ENCODE results near the gene EMCN.

EMCN gene

DNA sequence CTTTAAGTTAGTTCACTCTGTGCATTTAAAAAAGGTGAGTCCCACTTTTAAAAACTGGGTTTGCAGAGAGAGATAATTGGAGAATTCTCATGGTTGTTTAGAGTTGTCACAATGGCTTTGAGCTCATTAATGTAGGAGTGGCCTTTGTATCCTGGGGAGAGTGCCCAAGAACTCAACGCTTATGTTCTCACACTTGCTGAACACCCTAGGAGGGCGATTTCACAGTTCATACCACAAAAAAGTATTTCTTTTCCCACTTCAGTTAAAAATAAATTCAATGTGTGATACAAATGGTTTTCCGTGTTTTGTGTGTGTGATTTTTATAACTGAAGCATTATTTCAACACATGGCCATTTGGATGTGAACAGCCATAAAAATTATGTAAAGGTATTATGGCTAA lies 8.4 kb downstream of the EMCN start:
- no peaks in the 10 kb centered on the region for H3K9me2 ChIP-seq (replicated peaks; ENCODE audit: low read depth, low read length)
- H3K4me2 ChIP-seq (ENCODE audit: low read depth, low read length, poor library complexity, severe bottlenecking), result no peak overlapping the region
- no peaks in the 10 kb centered on the region for H3F3A ChIP-seq (ENCODE audit: low read depth)
- no peak overlapping the region for H3K9ac ChIP-seq (ENCODE audit: low read depth, low read length, poor library complexity, severe bottlenecking)
- no peak overlapping the region for H3K4me3 ChIP-seq (ENCODE audit: low read length, poor library complexity, severe bottlenecking)
- TF ChIP-seq EZH2phosphoT487 (IDR thresholded peaks at IDR 0.05; ENCODE audit: borderline replicate concordance) (no peak), CTCF (conservative IDR thresholded peaks at IDR 0.05; ENCODE audit: low read length) (no peak)
- no peaks in the 10 kb centered on the region for H4K20me1 ChIP-seq (ENCODE audit: insufficient read depth, low read length, poor library complexity, severe bottlenecking)
- H2AFZ ChIP-seq (ENCODE audit: low read length), result no peak overlapping the region
- no peaks in the 10 kb centered on the region for H3K4me1 ChIP-seq (ENCODE audit: insufficient read depth, low read length, poor library complexity, severe bottlenecking)
- no peaks in the 10 kb centered on the region for H3K36me3 ChIP-seq (ENCODE audit: insufficient read depth, low read length)
- H3K9me3 ChIP-seq (ENCODE audit: insufficient read depth, low read depth, low read length), result no peaks in the 10 kb centered on the region
- H3K79me2 ChIP-seq (ENCODE audit: insufficient read depth, low read length), result no peaks in the 10 kb centered on the region
- no peaks in the 10 kb centered on the region for H3K27me3 ChIP-seq (ENCODE audit: insufficient read depth, low read length, poor library complexity, severe bottlenecking)

DNA sequence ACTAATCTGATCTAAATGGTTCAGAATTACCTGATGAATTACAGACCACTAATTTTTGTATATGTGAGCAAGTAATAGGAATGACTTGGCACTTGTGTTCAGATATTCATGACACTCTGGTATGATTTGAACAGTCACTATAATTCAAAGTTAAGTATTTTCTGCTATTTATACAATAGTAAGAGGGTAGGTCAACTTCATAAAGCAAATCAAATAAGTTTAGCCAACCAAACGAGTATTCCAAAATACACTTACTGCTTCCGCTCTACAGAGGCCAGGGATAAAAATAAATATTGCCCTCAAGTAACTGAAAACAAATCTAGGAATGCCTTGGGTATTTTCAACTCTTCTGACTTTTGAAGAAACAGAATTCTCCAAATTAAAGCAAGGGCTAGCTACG lies 9.1 kb downstream of the EMCN start:
- Histone ChIP-seq H3K4me2 (ENCODE audit: low read depth, low read length, poor library complexity, severe bottlenecking) (no peak overlapping the region), H3F3A (ENCODE audit: low read depth) (no peaks in the 10 kb centered on the region), H3K4me1 (ENCODE audit: insufficient read depth, low read length, poor library complexity, severe bottlenecking) (no peaks in the 10 kb centered on the region), H3K79me2 (ENCODE audit: insufficient read depth, low read length) (no peaks in the 10 kb centered on the region), H3K9me3 (ENCODE audit: insufficient read depth, low read depth, low read length) (no peaks in the 10 kb centered on the region), H3K27me3 (ENCODE audit: insufficient read depth, low read length, poor library complexity, severe bottlenecking) (no peaks in the 10 kb centered on the region), H3K9me2 (replicated peaks; ENCODE audit: low read depth, low read length) (no peaks in the 10 kb centered on the region), H4K20me1 (ENCODE audit: insufficient read depth, low read length, poor library complexity, severe bottlenecking) (no peaks in the 10 kb centered on the region), H3K9ac (ENCODE audit: low read depth, low read length, poor library complexity, severe bottlenecking) (no peak overlapping the region), H2AFZ (ENCODE audit: low read length) (no peak overlapping the region), H3K4me3 (ENCODE audit: low read length, poor library complexity, severe bottlenecking) (no peak overlapping the region), H3K36me3 (ENCODE audit: insufficient read depth, low read length) (no peaks in the 10 kb centered on the region)
- TF ChIP-seq EZH2phosphoT487 (IDR thresholded peaks at IDR 0.05; ENCODE audit: borderline replicate concordance) (no peak), CTCF (conservative IDR thresholded peaks at IDR 0.05; ENCODE audit: low read length) (no peak)

DNA sequence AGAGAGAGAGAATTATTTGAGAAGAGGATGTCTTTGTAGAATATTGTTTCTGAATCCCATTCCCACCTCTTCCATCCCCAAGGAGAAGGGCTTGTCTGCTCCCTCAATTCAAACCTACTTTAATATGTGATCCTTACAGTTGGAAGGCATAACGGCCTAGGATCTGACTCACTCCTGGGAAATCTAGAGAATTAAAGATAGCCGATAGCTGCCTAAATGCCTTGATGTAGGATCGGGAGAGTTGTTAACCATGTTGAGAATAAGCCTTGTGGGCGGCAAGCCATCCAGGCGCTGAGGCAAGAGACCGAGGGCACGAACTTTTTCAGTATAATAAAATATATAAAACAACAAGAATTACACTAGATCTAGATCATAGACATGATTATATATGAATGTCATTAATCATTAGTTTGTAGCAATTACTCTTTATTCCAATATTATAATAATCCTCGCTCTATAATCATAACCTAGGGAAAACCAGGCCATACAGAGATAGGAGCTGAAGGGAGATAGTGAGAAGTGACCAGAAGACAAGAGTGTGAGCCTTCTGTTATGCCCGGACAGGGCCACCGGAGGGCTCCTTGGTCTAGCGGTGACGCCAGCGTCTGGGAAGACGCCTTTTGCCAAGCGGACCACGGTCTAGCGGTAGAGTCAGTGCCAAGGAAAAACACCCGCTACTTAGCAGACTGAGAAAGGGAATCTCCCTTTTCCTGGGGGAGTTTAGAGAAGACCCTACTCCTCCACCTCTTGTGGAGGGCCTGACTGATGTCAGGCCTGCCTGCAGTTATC lies 13.5 kb downstream of the EMCN start:
- Histone ChIP-seq H3K4me3 (ENCODE audit: low read length, poor library complexity, severe bottlenecking) (no peak overlapping the region), H4K20me1 (ENCODE audit: insufficient read depth, low read length, poor library complexity, severe bottlenecking) (no peaks in the 10 kb centered on the region), H3K27me3 (ENCODE audit: insufficient read depth, low read length, poor library complexity, severe bottlenecking) (no peaks in the 10 kb centered on the region), H3F3A (ENCODE audit: low read depth) (no peaks in the 10 kb centered on the region), H2AFZ (ENCODE audit: low read length) (no peak overlapping the region), H3K4me1 (ENCODE audit: insufficient read depth, low read length, poor library complexity, severe bottlenecking) (peaks cover 4% of the 10 kb centered on the region), H3K9me3 (ENCODE audit: insufficient read depth, low read depth, low read length) (no peaks in the 10 kb centered on the region), H3K79me2 (ENCODE audit: insufficient read depth, low read length) (no peaks in the 10 kb centered on the region), H3K9me2 (replicated peaks; ENCODE audit: low read depth, low read length) (no peaks in the 10 kb centered on the region), H3K4me2 (ENCODE audit: low read depth, low read length, poor library complexity, severe bottlenecking) (no peak overlapping the region), H3K36me3 (ENCODE audit: insufficient read depth, low read length) (no peaks in the 10 kb centered on the region), H3K9ac (ENCODE audit: low read depth, low read length, poor library complexity, severe bottlenecking) (no peak overlapping the region)
- TF ChIP-seq EZH2phosphoT487 (IDR thresholded peaks at IDR 0.05; ENCODE audit: borderline replicate concordance) (no peak), CTCF (conservative IDR thresholded peaks at IDR 0.05; ENCODE audit: low read length) (peak; percentile 34; the same call in 1 of the 2 replicates)

All from Loucy (cell line).